Keratinocyte (primary cell): Measurements from ENCODE around the gene CCRL2. TPM values are rescaled to one million over a fixed set of nuclear protein-coding genes. Genes with fewer than 3 reads are reported as not detected.

ENCODE experiments used
- DNase-seq: peaks from one replicate; pipeline ENCODE4 v3.0.0-alpha.2; 2011; ENCODE audit warnings: low read depth, missing footprints, low spot score
- FAIRE-seq: peaks from 2 replicates; lab custom pipeline; 2011; peaks lifted over from hg19 to GRCh38; lab: Jason Lieb, UNC
- H2AFZ ChIP-seq: 2 replicates; pipeline ENCODE4 v1.6.0; 2012; ENCODE audit warnings: low read length, control low read depth, inconsistent platforms; ENCODE audit not compliant: control insufficient read depth
- H3K27ac ChIP-seq: 2 replicates; pipeline ENCODE4 v1.5.1; 2011; ENCODE audit warnings: low read length; ENCODE audit not compliant: control insufficient read depth, insufficient read depth
- H3K27me3 ChIP-seq: 3 replicates; pipeline ENCODE4 v1.6.0; 2011; ENCODE audit warnings: low read length; ENCODE audit not compliant: control insufficient read depth, insufficient read depth; ENCODE audit errors: extremely low read depth
- H3K36me3 ChIP-seq, 2 experiments: 2 replicates in 1 of 2; 3 replicates in 1 of 2; pipeline ENCODE4 v1.5.1; 2011; ENCODE audit warnings: low read length in 2 of 2, mild to moderate bottlenecking in 1 of 2; ENCODE audit not compliant: control insufficient read depth in 2 of 2, insufficient read depth in 2 of 2; ENCODE audit errors: extremely low read depth in 1 of 2
- H3K4me1 ChIP-seq: 3 replicates; pipeline ENCODE4 v1.5.1; 2011; ENCODE audit warnings: low read length; ENCODE audit not compliant: control insufficient read depth, insufficient read depth; ENCODE audit errors: extremely low read depth
- H3K4me2 ChIP-seq: 3 replicates; pipeline ENCODE4 v1.6.0; 2011; ENCODE audit warnings: low read depth, low read length; ENCODE audit not compliant: control insufficient read depth, insufficient read depth; ENCODE audit errors: extremely low read depth
- H3K4me3 ChIP-seq, 3 experiments: fragments of 200-600 bp in 1 of 3; sonication (generic) in 1 of 3; 2 replicates in 2 of 3; 3 replicates in 1 of 3; pipeline ENCODE4 v1.5.1; 2011 to 2016; ENCODE audit warnings: low read length in 3 of 3, mild to moderate bottlenecking in 3 of 3, control low read depth in 2 of 3, inconsistent platforms in 1 of 3, low read depth in 1 of 3, mixed read lengths in 1 of 3, mixed run types in 1 of 3, moderate library complexity in 1 of 3; ENCODE audit not compliant: control insufficient read depth in 2 of 3, insufficient read depth in 2 of 3; ENCODE audit errors: extremely low read depth in 1 of 3
- H3K79me2 ChIP-seq: 2 replicates; pipeline ENCODE4 v1.6.0; 2012; ENCODE audit warnings: low read length; ENCODE audit not compliant: control insufficient read depth, insufficient read depth
- H3K9ac ChIP-seq: 3 replicates; pipeline ENCODE4 v1.6.0; 2011; ENCODE audit warnings: low read length; ENCODE audit not compliant: control insufficient read depth, insufficient read depth; ENCODE audit errors: extremely low read depth
- H3K9me1 ChIP-seq: 3 replicates; pipeline ENCODE4 v1.6.0; 2011; ENCODE audit warnings: low read length; ENCODE audit not compliant: control insufficient read depth, insufficient read depth; ENCODE audit errors: extremely low read depth
- H3K9me3 ChIP-seq: 2 replicates; pipeline ENCODE4 v1.5.1; 2012; ENCODE audit warnings: low read depth, low read length; ENCODE audit not compliant: control insufficient read depth
- H4K20me1 ChIP-seq: 3 replicates; pipeline ENCODE4 v1.6.0; 2011; ENCODE audit warnings: low read length; ENCODE audit not compliant: control insufficient read depth, insufficient read depth; ENCODE audit errors: extremely low read depth
- EZH2 ChIP-seq: IDR thresholded peaks from one replicate; pipeline ENCODE4 v1.6.1; 2012; ENCODE audit warnings: inconsistent platforms, mild to moderate bottlenecking, low read length, moderate library complexity
- dilution Hi-C: fragments of 300-500 bp; cut with MboI; formaldehyde crosslinking; loops from one replicate; pipeline ENCODE4 v1.7.0; 2020; ENCODE audit warnings: low sequenced_read_pairs; ENCODE audit not compliant: extremely low pct_ligation_motif_present
- polyA plus RNA-seq, 5 experiments: library from polyadenylated mRNA; depleted of rRNA in 3 of 5; stranded (reverse) in 3 of 5; stranded (forward) in 1 of 5; unstranded in 1 of 5; fragments of >200 nt; gene quantifications; 1 replicate in 1 of 5; 2 replicates in 3 of 5; 3 replicates in 1 of 5; pipeline versions ENCODE4 v1.2.1 to v1.2.3, GENCODE V29; 2011 to 2012; ENCODE audit warnings: missing spikeins in 2 of 5, low read depth in 1 of 5, low replicate concordance in 1 of 5
- TF ChIP-seq, protein P1 (sequence below), 3 experiments: IDR thresholded peaks in 1 of 3; conservative IDR thresholded peaks in 1 of 3; optimal IDR thresholded peaks in 1 of 3; 2 replicates in 2 of 3; 3 replicates in 1 of 3; pipeline versions ENCODE3 to v1.5.1; 2011; ENCODE audit warnings: low read length in 3 of 3, mild to moderate bottlenecking in 3 of 3, moderate library complexity in 2 of 3, control low read depth in 1 of 3, inconsistent platforms in 1 of 3; ENCODE audit not compliant: insufficient read depth in 2 of 3; ENCODE audit errors: extremely low read depth in 1 of 3

The CCRL2 gene
- polyA plus RNA-seq, 1 donor (not counting 4 experiments of a cell fraction or from before 2014, with no cell fraction given): not detected

DNA sequence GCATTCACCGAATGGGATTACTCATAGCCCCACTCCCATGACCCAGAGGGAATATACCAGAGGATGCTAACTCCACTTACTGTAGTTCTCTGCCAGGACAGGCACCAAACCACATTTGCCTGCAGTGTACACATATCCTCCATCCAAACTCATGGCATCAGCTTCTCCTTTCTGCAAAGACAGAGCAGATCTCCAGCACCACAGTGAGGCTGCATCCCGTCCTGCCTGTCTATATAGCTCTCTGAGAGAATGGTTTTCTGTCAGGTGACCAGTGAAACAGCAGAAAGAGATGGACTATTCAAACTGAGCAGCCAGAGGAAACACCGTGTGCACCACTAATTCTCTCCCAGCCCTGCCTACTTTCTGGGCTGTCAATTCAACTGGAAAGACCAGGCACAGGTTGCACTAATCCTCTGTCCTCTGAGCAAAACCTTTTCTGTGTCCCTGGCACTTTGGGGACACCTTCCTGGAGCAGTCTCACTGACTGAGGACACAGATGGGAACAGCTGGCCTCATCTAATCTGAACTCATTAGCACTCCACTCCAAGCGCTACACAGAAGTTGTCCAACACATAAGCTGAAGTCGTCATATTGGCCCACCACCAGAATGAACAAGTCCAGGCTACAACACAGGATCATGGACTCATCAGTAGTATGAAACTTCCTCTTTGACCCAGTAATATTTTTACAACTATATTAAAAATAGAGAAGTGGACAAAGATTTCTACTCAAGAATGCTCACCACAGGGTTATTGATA, 40.3 kb downstream of the CCRL2 start:
- FAIRE-seq (peak; percentile 76), DNase-seq (no peak)
- Histone ChIP-seq H3K9me1 (no peaks in the 10 kb centered on the region), H3K36me3 (no peaks in the 10 kb centered on the region), H3K27ac (no peak overlapping the region), H3K4me1 (peaks cover 5% of the 10 kb centered on the region), H2AFZ (no peak overlapping the region), H3K9ac (no peak overlapping the region), H3K27me3 (peaks cover 8% of the 10 kb centered on the region), H3K4me2 (no peak overlapping the region), H3K79me2 (no peaks in the 10 kb centered on the region), H3K9me3 (no peaks in the 10 kb centered on the region), H3K4me3 (no peak overlapping the region), H4K20me1 (no peaks in the 10 kb centered on the region)
- dilution Hi-C loops: no loop called here
- no peak for TF ChIP-seq EZH2
- TF ChIP-seq, protein P1, sequence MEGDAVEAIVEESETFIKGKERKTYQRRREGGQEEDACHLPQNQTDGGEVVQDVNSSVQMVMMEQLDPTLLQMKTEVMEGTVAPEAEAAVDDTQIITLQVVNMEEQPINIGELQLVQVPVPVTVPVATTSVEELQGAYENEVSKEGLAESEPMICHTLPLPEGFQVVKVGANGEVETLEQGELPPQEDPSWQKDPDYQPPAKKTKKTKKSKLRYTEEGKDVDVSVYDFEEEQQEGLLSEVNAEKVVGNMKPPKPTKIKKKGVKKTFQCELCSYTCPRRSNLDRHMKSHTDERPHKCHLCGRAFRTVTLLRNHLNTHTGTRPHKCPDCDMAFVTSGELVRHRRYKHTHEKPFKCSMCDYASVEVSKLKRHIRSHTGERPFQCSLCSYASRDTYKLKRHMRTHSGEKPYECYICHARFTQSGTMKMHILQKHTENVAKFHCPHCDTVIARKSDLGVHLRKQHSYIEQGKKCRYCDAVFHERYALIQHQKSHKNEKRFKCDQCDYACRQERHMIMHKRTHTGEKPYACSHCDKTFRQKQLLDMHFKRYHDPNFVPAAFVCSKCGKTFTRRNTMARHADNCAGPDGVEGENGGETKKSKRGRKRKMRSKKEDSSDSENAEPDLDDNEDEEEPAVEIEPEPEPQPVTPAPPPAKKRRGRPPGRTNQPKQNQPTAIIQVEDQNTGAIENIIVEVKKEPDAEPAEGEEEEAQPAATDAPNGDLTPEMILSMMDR (optimal IDR thresholded peaks at IDR 0.05 in 1 of 3, IDR thresholded peaks at IDR 0.05 in 1 of 3, conservative IDR thresholded peaks at IDR 0.05 in 1 of 3; ENCODE audit: extremely low read depth in 1 of 3, insufficient read depth in 2 of 3, low read length in 3 of 3): peak in 1 of 3 experiments; percentile 49

- H4K20me1 ChIP-seq: no peaks in the 10 kb centered on the region
- peaks cover 5% of the 10 kb centered on the region for H3K4me1 ChIP-seq
- peaks cover 12% of the 10 kb centered on the region for H3K27me3 ChIP-seq
- no peaks in the 10 kb centered on the region for H3K36me3 ChIP-seq
- DNase-seq (no peak), FAIRE-seq (no peak)
- no peak overlapping the region for H3K4me3 ChIP-seq
- H3K79me2 ChIP-seq: no peaks in the 10 kb centered on the region
- dilution Hi-C loops: no loop called here
- H3K9me3 ChIP-seq: no peaks in the 10 kb centered on the region
- no peak overlapping the region for H3K4me2 ChIP-seq
- no peak overlapping the region for H2AFZ ChIP-seq
- H3K9me1 ChIP-seq: no peaks in the 10 kb centered on the region
- TF ChIP-seq, protein P1 (optimal IDR thresholded peaks at IDR 0.05 in 1 of 3, IDR thresholded peaks at IDR 0.05 in 1 of 3, conservative IDR thresholded peaks at IDR 0.05 in 1 of 3; ENCODE audit: extremely low read depth in 1 of 3, insufficient read depth in 2 of 3, low read length in 3 of 3): no peak
- TF ChIP-seq EZH2: no peak
- no peak overlapping the region for H3K9ac ChIP-seq
- no peak overlapping the region for H3K27ac ChIP-seq
Observed at GRCh38 chr3:46448721-46449120, 41.7 kb downstream of the CCRL2 start.
